Caco-2 (cell line): ENCODE results near the gene IFITM10. TPM values are rescaled to one million over a fixed set of nuclear protein-coding genes. Genes with fewer than 3 reads are reported as not detected.

Experiments used
- BruUV-seq: library from RNA; stranded (reverse); fragments of 400-500 nt; replicated peaks from 2 replicates; lab custom pipeline; 2021; lab: Mats Ljungman, UMichigan
- CTCF ChIA-PET: fragments of 300-600 bp; sonication (Branson Sonifier 250); formaldehyde crosslinking; loops from one replicate; lab custom pipeline; 2022; ENCODE audit warnings: antibody characterized with exemption; lab: Charles Lee
- POLR2A ChIA-PET: fragments of 300-600 bp; sonication (Branson Sonifier 250); formaldehyde crosslinking; loops from one replicate; lab custom pipeline; 2022; ENCODE audit warnings: antibody characterized with exemption; lab: Charles Lee
- DNase-seq, 2 experiments: peaks; one replicate each; pipeline versions ENCODE4 v3.0.0 to v3.0.0-alpha.2; 2020 to 2022
- H3K27me3 ChIP-seq: replicated peaks from 2 replicates; pipeline ENCODE4 v1.6.0; 2011; ENCODE audit warnings: low read length; ENCODE audit not compliant: control insufficient read depth, insufficient read depth
- H3K36me3 ChIP-seq: 2 replicates; pipeline ENCODE4 v1.5.1; 2011; ENCODE audit warnings: low read length; ENCODE audit not compliant: control insufficient read depth, insufficient read depth
- H3K4me1 ChIP-seq: fragments of 250-450 bp; sonication (Bioruptor Pico); 2 replicates; pipeline ENCODE4 v1.5.1; 2020; ENCODE audit warnings: mild to moderate bottlenecking
- H3K4me3 ChIP-seq: 2 replicates; pipeline ENCODE4 v1.5.1; 2011; ENCODE audit warnings: low read depth, mild to moderate bottlenecking, control low read depth, low read length
- H3K9me3 ChIP-seq: fragments of 250-450 bp; sonication (Bioruptor Pico); 2 replicates; pipeline ENCODE4 v1.5.1; 2020; ENCODE audit warnings: mild to moderate bottlenecking, moderate library complexity
- H3K27ac Mint-ChIP-seq: one replicate; pipeline ENCODE4 v1.8.0; 2022; ENCODE audit warnings: mixed read lengths; ENCODE audit not compliant: unreplicated experiment
- H3K27me3 Mint-ChIP-seq: one replicate; pipeline ENCODE4 v1.8.0; 2022; ENCODE audit warnings: mixed read lengths; ENCODE audit not compliant: insufficient read depth, unreplicated experiment
- H3K36me3 Mint-ChIP-seq: one replicate; pipeline ENCODE4 v1.8.0; 2022; ENCODE audit warnings: mild to moderate bottlenecking, mixed read lengths; ENCODE audit not compliant: insufficient read depth, unreplicated experiment
- H3K4me1 Mint-ChIP-seq: one replicate; pipeline ENCODE4 v1.8.0; 2022; ENCODE audit warnings: low read depth, mixed read lengths; ENCODE audit not compliant: unreplicated experiment
- H3K4me3 Mint-ChIP-seq: one replicate; pipeline ENCODE4 v1.8.0; 2022; ENCODE audit warnings: mild to moderate bottlenecking, moderate library complexity, mixed read lengths; ENCODE audit not compliant: unreplicated experiment
- H3K9me3 Mint-ChIP-seq: one replicate; pipeline ENCODE4 v1.8.0; 2022; ENCODE audit warnings: mixed read lengths; ENCODE audit not compliant: unreplicated experiment
- intact Hi-C: fragments of 100-400 bp; cut with micrococcal nuclease; formaldehyde crosslinking; loops from one replicate; pipeline ENCODE4 v1.10.0; 2022; ENCODE audit not compliant: unreplicated experiment
- total RNA-seq: library from RNA; stranded (reverse); gene quantifications from 2 replicates; pipeline ENCODE4 v1.2.3, GENCODE V29; 2022
- TF ChIP-seq, protein P1 (sequence below), 2 experiments: fragments of 200-600 bp in 1 of 2; IDR thresholded peaks; 1 replicate in 1 of 2; 2 replicates in 1 of 2; pipeline versions ENCODE4 v1.5.1 to v1.8.0; 2011 to 2022; ENCODE audit warnings: antibody characterized with exemption in 1 of 2, control low read depth in 1 of 2, inconsistent platforms in 1 of 2, low read depth in 1 of 2, low read length in 1 of 2, mild to moderate bottlenecking in 1 of 2, moderate library complexity in 1 of 2; ENCODE audit not compliant: insufficient read depth in 1 of 2, severe bottlenecking in 1 of 2, unreplicated experiment in 1 of 2

The IFITM10 gene
- total RNA-seq, 1 experiment from 2014 or later, result 2.7 TPM

DNA sequence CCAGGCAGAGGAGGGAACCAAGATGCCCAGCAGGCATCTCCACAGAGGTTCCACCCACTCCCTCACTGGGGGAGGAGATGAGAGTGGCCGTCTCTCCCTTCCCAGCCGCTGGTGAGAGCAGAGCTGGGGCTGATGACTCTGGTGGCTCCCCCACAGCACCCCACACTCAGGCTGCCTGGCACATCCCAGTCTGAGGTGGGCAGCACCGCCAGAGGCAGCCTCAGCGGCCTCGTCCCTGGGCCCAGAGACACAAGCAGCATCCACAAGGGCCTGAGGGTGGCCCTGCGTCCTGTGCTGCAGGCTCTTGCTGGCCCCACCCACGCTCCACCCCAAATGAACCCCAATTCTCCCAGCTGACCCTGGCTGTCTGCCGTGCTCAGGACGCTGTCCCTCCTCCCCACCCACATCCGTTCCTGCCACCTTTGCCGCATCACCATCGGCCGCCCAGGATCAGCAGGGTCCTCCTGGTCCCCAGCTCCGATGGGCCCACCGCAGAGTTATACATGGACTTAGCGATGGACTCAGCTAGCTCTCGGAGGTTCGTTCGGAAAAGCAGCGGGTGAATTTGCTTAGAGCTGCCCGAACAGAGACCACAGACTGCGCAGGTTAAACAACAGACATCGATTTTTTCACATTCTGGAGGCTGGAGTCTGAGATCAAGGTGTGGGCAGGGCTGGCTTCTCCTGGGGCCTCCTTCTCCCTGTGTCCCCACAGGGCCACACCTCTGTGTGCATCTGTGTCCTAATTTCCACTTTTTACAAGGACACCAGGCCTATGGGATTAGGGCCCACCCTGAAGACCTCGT, 33.5 kb upstream of the IFITM10 start:
- Mint-ChIP-seq H3K36me3 (no peaks in the 10 kb centered on the region), H3K4me3 (no peak overlapping the region), H3K27ac (no peak overlapping the region), H3K4me1 (no peaks in the 10 kb centered on the region), H3K27me3 (no peaks in the 10 kb centered on the region), H3K9me3 (no peaks in the 10 kb centered on the region)
- CTCF ChIA-PET, result no interaction called here
- intact Hi-C loops, result no loop called here
- DNase-seq, result no peak
- Histone ChIP-seq H3K9me3 (no peaks in the 10 kb centered on the region), H3K27me3 (no peaks in the 10 kb centered on the region), H3K4me1 (no peaks in the 10 kb centered on the region), H3K4me3 (no peak overlapping the region), H3K36me3 (no peaks in the 10 kb centered on the region)
- POLR2A ChIA-PET, result no interaction called here
- no TSS peak for BruUV-seq
- TF ChIP-seq, protein P1, sequence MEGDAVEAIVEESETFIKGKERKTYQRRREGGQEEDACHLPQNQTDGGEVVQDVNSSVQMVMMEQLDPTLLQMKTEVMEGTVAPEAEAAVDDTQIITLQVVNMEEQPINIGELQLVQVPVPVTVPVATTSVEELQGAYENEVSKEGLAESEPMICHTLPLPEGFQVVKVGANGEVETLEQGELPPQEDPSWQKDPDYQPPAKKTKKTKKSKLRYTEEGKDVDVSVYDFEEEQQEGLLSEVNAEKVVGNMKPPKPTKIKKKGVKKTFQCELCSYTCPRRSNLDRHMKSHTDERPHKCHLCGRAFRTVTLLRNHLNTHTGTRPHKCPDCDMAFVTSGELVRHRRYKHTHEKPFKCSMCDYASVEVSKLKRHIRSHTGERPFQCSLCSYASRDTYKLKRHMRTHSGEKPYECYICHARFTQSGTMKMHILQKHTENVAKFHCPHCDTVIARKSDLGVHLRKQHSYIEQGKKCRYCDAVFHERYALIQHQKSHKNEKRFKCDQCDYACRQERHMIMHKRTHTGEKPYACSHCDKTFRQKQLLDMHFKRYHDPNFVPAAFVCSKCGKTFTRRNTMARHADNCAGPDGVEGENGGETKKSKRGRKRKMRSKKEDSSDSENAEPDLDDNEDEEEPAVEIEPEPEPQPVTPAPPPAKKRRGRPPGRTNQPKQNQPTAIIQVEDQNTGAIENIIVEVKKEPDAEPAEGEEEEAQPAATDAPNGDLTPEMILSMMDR (IDR thresholded peaks at IDR 0.05; ENCODE audit: insufficient read depth in 1 of 2, low read depth in 1 of 2, low read length in 1 of 2, severe bottlenecking in 1 of 2, unreplicated experiment in 1 of 2), result no peak

DNA sequence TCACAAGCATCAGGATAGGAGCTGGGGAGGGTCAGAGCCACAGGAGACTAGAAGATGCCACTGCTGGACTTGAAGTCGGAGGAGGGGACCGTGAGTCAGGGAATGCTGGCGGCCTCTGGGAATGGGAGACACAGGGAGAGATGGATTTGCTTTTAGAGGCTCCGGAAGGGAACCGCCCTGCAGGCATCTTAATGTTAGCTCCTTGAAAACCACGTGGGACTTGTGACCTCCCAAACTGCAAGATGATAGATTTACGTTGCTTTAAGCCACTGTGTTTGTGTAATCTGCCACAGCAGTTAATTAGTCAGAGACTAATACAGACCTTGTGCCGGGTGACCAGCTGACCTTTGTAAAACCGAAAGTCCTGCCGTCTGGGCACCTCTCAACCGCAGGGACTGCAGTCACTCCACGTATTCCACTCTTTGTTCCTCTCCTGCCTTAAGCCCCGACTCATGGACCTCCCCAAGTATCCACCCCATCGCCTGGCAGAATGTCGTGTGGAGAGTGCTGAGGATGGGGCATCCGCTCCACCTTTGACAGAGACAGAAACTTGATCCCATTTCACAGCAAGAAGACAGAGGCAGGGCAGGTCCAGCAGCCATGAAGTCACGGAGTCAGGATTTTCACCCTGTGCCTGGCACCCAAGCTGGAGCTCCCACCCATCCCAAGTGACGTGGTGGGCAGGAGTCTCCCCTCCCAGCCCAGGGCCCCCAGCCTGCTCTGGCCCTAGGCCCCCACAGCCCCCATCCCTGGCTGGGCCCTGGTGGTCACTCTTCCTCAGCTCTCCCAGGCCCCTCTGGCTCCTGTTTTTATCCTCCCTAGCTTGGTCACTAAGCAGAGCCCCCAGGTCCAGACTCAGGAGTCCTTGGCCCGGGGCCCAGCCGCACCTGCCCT, 32.7 kb upstream of the IFITM10 start:
- H3K27ac Mint-ChIP-seq, result no peak overlapping the region
- TF ChIP-seq, protein P1 (IDR thresholded peaks at IDR 0.05; ENCODE audit: insufficient read depth in 1 of 2, low read depth in 1 of 2, low read length in 1 of 2, severe bottlenecking in 1 of 2, unreplicated experiment in 1 of 2), result no peak
- no peaks in the 10 kb centered on the region for H3K36me3 ChIP-seq
- intact Hi-C loops, result no loop called here
- H3K4me1 ChIP-seq, result peaks cover under 1% of the 10 kb centered on the region; the same call in 1 of the 2 replicates
- no TSS peak for BruUV-seq
- no peak for DNase-seq
- no peak overlapping the region for H3K4me3 ChIP-seq
- H3K27me3 Mint-ChIP-seq, result no peaks in the 10 kb centered on the region
- ChIA-PET CTCF (no interaction called here), POLR2A (no interaction called here)
- no peaks in the 10 kb centered on the region for H3K27me3 ChIP-seq
- no peaks in the 10 kb centered on the region for H3K4me1 Mint-ChIP-seq
- no peaks in the 10 kb centered on the region for H3K9me3 Mint-ChIP-seq
- no peaks in the 10 kb centered on the region for H3K36me3 Mint-ChIP-seq
- no peak overlapping the region for H3K4me3 Mint-ChIP-seq
- no peaks in the 10 kb centered on the region for H3K9me3 ChIP-seq

DNA sequence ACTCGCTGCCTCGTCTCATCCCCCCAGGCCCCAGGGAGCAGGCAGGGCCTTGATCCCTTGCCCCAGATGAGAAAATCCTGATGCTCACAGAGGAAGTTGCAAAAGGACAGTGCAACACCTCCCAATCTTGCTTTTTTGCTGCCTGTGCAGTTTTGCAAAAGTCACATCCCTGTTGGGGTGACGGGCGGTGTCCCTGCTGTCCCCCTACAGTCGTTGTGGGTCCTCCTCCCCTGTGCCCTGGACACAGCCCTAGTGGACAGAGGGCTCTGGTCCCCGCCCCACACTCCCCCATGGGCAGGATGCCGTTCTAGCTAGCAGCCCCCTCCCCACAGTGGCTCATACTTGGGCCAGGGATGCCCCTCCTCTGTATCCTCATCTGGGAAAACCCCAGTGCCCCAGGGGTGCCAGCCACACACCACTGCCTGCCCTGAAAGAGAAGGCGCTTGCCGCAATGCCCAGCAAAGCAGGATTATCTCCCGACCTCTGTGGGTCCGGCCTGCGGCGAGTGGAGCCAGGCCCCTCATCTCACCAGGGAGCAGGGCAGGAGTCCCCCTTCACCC, 31.7 kb upstream of the IFITM10 start:
- no peak overlapping the region for H3K4me3 ChIP-seq
- no peaks in the 10 kb centered on the region for H3K36me3 ChIP-seq
- Mint-ChIP-seq H3K4me3 (no peak overlapping the region), H3K9me3 (no peaks in the 10 kb centered on the region), H3K4me1 (no peaks in the 10 kb centered on the region), H3K27me3 (no peaks in the 10 kb centered on the region), H3K36me3 (no peaks in the 10 kb centered on the region), H3K27ac (no peak overlapping the region)
- BruUV-seq, result no TSS peak
- H3K9me3 ChIP-seq, result no peaks in the 10 kb centered on the region
- no peak for DNase-seq
- TF ChIP-seq, protein P1 (IDR thresholded peaks at IDR 0.05; ENCODE audit: insufficient read depth in 1 of 2, low read depth in 1 of 2, low read length in 1 of 2, severe bottlenecking in 1 of 2, unreplicated experiment in 1 of 2), result no peak
- H3K4me1 ChIP-seq, result peaks cover 3% of the 10 kb centered on the region; the same call in 1 of the 2 replicates
- intact Hi-C loops, result no loop called here
- H3K27me3 ChIP-seq, result no peaks in the 10 kb centered on the region
- POLR2A ChIA-PET, result no interaction called here
- CTCF ChIA-PET, result no interaction called here
